Lung microvascular endothelial cell (primary cell): ENCODE results near the gene LRP4. TPM values are rescaled to one million over a fixed set of nuclear protein-coding genes. Genes with fewer than 3 reads are reported as not detected.
"Not testable (repeated sequence)": the region's sequence is repeated elsewhere in the genome, so short reads cannot be mapped to it uniquely, and the experiment has no call there.

Source experiments
- DNase-seq, 2 donors: peaks; one replicate each; pipeline versions ENCODE4 v3.0.0 to v3.0.0-alpha.2; 2010; ENCODE audit warnings: low read depth in 2 of 2
- total RNA-seq: library from RNA; depleted of rRNA; stranded (reverse); fragments of >200 nt; gene quantifications from 2 replicates; pipeline ENCODE4 v1.2.1, GENCODE V29; 2014

Gene LRP4, protein sequence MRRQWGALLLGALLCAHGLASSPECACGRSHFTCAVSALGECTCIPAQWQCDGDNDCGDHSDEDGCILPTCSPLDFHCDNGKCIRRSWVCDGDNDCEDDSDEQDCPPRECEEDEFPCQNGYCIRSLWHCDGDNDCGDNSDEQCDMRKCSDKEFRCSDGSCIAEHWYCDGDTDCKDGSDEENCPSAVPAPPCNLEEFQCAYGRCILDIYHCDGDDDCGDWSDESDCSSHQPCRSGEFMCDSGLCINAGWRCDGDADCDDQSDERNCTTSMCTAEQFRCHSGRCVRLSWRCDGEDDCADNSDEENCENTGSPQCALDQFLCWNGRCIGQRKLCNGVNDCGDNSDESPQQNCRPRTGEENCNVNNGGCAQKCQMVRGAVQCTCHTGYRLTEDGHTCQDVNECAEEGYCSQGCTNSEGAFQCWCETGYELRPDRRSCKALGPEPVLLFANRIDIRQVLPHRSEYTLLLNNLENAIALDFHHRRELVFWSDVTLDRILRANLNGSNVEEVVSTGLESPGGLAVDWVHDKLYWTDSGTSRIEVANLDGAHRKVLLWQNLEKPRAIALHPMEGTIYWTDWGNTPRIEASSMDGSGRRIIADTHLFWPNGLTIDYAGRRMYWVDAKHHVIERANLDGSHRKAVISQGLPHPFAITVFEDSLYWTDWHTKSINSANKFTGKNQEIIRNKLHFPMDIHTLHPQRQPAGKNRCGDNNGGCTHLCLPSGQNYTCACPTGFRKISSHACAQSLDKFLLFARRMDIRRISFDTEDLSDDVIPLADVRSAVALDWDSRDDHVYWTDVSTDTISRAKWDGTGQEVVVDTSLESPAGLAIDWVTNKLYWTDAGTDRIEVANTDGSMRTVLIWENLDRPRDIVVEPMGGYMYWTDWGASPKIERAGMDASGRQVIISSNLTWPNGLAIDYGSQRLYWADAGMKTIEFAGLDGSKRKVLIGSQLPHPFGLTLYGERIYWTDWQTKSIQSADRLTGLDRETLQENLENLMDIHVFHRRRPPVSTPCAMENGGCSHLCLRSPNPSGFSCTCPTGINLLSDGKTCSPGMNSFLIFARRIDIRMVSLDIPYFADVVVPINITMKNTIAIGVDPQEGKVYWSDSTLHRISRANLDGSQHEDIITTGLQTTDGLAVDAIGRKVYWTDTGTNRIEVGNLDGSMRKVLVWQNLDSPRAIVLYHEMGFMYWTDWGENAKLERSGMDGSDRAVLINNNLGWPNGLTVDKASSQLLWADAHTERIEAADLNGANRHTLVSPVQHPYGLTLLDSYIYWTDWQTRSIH (N-terminal part only)
- 0.40 and 0.87 TPM in 2 replicates for total RNA-seq

DNA sequence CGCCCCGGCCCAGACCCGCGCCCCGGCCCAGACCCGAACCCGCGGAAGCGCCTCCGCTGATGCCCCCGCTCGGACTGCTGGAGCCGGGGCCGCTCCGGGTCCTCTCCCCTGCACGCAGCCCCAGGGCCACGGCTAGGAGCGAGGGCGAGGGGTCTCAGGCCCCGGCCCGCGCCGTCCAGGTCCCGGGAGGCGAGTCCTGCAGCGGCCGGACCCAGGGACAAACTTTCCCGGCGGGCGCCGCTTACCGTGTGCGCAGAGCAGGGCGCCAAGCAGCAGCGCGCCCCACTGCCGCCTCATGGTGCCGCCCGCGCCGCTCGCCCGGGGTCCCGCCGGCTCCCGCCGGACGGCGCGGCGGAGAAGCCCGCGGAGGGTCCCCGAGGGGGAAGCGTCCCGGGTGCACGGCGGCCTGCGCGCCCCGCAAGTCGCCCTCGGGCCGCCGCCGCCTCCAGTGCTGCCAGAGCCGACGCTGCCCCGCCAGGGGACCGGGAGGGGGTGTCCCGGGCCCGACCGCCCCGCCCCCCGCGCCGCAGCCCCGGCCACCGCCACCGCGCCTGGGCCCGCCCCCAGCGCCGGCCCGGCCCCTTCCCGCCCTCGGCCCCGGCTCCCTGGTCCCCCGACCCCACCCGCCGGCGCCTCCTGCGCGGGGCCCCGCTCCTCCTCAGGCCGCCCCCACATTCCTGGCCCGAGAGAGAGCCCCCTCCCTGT lies at the start of gene LRP4:
Gene LRP4 (minus strand): TSS at position 468 of the 705 bp plus-strand sequence. CDS start 171 bp downstream, at position 297.
- peak in 1 of 2 donors; percentile 41 for DNase-seq

GRCh38 chr11:46967962-46968361 lies 49.6 kb upstream of the LRP4 start:
- no peak for DNase-seq

DNA sequence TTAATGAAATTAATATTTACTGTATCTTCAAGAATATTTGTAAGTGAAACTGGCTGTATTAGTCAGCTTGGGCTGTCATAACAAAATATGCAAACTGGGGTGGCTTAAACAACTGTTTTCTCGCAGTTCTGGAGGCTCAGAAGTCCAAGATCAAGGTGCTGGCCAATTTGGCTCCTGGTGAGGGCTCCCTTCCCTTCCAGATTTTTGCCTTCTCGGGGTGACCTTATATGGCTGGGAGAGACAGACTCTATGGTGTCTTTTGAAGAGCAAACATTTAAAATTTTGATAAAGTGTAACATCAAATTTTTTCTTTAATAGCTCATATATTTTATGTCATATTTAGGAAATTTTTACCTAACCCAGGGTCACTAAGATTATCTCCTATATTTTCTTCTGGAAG lies 48.4 kb upstream of the LRP4 start:
- no peak for DNase-seq

DNA sequence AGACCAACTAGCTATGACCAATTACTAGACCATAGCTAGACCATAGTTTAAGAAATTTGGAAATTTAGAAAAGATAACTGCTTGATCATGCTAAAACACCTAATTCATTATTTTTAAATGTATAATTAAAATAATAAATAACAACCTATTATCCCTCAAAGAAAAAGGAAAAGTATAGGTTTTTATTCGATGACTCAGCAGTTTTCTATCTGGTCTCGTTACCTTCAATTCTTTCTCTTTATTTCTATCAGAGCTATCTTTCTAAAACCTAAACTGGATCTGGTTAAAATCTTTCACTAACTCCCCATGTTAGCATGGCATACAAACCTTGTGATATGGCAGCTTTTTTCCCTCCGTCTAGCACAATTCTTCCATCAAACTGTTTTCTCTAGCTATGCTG lies 45.5 kb upstream of the LRP4 start:
- DNase-seq = no peak

DNA sequence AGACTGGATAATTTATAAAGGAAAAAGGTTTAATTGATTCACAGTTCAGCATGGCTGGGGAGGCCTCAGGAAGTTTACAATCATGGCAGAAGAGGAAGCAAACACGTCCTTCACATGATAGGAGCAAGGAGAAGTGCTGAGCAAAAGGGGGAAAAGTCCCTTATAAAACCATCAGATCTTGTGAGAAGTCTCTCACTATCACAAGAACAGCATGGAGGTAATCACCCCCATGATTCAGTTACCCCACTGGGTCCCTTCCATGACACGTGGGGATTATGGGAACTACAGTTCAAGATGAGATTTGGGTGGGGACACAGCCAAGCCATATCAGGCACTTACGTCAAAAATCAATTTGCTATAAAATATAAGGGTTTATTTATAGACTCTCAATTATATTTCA lies 43.5 kb upstream of the LRP4 start:
- DNase-seq = not testable (repeated sequence)

GRCh38 chr11:46961041-46961440 lies 42.7 kb upstream of the LRP4 start:
- DNase-seq = no peak

DNA sequence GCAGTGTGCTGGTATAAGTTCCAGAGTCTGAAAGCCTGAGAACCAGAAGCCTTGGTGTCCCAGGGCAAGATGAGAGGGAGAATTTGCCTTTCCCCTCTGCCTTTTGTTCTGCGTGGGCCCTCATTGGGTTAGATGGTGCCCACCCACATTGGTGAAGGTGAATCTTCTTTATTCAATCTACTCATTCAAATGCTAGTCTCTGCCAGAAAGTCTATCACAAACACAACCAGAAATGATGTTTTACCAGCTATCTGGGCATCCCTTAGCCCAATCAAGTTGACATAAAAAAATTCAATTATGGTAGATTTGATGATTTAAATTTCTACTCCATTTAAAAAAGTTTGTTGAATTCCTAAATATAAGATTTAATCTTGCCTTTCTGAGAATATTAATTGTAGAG lies 40.4 kb upstream of the LRP4 start:
- no peak for DNase-seq

- no peak for DNase-seq
Measured at GRCh38 chr11:46953093-46953492, 34.7 kb upstream of the LRP4 start.

DNA sequence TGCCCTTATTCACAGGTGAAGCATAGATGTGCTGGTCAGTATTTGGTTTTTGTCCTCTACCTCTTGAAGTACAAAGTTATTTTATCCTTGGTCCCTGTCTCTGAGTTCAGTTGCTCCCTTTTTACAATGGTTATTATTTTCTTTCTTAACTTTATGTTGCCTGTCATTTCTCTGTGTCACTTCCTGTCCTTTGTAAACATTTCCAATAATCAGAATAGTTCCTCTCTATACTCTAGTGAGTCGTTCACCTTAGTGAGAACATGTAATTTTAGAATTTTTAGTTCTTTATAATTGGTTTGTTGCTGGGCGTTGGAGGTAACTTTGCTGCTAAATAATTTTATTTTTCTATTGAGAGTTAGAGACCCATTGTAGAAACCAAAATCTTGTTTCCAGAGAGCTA lies 34.2 kb upstream of the LRP4 start:
- DNase-seq = peak; percentile 16 to 24

- DNase-seq = peak in 1 of 2 donors; percentile 4
Measured at GRCh38 chr11:46951864-46952263, 33.5 kb upstream of the LRP4 start.

GRCh38 chr11:46949297-46949696 lies 30.9 kb upstream of the LRP4 start:
- no peak for DNase-seq

- peak in 1 of 2 donors; percentile 68 for DNase-seq
Measured at GRCh38 chr11:46948378-46949131, 30.2 kb upstream of the LRP4 start.

GRCh38 chr11:46947399-46948077 lies 29.2 kb upstream of the LRP4 start:
- no peak for DNase-seq

- DNase-seq = no peak
Measured at GRCh38 chr11:46944356-46945075, 26.2 kb upstream of the LRP4 start.

- DNase-seq = no peak
Measured at GRCh38 chr11:46942172-46942571, 23.8 kb upstream of the LRP4 start.

DNA sequence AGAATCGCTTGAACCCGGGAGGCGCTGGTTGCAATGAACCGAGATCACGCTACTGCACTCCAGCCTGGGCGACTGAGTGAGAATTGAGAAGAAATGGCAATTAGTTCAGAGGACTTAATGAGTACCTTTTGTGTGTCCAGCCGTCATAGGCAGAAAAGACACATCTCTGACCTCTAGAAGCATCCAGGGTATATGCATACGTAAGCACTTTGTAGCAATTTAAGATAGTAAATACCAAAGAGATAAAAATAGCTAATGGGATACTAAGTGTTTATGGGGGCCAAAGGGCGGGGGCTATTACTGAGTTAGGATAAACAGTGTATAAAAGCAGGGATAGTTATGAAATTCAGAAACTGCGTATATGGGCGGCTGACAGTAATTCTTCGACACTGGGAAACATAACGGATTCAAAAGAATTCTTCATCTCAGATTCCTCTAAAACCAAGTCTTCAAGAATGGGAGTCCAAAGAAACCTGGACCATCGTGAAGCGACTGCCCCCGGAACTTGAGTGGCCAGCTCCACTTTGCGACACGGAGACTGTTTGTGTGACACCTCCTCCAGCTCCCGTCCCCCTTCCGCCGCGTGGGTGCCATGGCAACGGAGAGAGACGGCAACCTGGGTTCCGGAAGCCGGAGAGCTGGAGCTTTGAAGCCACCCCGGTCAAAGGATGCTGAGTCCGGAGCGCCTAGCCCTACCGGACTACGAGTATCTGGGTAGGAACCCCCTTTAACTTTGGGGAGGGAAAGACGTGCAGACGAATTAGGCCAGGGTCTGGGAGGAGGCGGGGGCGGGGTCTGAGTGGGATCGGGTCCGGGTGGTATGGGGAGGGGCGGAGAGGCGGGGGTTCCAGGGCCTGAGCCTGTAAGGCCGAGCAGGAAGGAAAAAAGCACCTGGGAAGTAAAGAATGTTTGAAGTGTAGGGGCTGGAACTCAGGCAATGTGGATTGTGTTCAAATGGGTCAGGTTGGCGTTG lies 18.1 kb upstream of the LRP4 start, which contains the start of gene CSTPP1:
Gene CSTPP1 (plus strand): TSS at position 624 of the 973 bp plus-strand sequence. CDS start 45 bp downstream, at position 669.
- DNase-seq = peak; percentile 92 to 94

- peak; percentile 31 to 72 for DNase-seq
Measured at GRCh38 chr11:46930089-46930488, 11.7 kb upstream of the LRP4 start.

GRCh38 chr11:46928701-46929100 lies 10.4 kb upstream of the LRP4 start:
- DNase-seq = not testable (repeated sequence)
